ENCODE results near the gene TBC1D23.
A peak's percentile ranks its signal among the peaks of the same experiment; 100 is the strongest.
"Not testable (repeated sequence)": the region's sequence is repeated elsewhere in the genome, so short reads cannot be mapped to it uniquely, and the experiment has no call there.

TBC1D23 gene

DNA sequence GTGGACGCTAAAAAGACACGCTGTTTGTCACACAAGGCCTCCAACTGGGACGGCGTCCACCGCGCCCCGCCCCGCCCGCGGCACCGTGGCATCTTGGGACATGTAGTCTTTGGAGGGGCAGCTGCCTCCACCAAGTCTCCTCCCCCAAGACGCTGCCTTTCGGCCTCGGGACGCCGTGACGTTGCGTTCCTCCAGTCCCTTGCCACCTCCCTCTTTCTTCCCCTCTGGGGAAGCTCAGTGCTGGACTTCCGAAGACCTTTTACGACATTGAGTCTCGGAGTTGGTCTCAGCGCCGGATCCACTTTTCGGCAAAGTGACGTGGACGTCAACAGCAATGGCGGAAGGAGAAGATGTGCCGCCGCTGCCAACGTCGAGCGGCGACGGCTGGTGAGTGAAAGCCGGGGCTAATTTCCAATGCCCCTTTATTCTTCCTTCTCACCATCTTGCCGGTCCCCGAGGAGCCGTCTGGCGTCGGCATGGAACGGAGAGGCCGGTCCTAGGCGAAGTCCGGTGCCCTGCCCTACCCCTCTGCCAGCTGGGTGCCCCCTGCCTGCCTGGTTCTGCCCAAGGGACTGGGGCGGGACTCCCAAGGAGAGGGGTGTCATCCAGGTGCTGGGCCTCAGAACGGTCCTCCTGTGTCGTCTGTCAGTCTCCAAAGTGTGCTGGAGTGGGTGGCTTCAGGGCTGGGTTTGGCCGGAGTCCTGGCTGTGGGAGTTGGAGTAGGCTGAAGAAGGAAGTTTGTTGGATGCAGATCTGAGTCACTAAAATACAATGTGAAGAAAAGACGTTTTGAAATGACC, at the start of gene TBC1D23:
TBC1D23 (plus strand) TSS at position 308 of the 800 bp plus-strand sequence; CDS start at position 335, 27 bp downstream.
- peak; percentile 100 for DNase-seq

DNA sequence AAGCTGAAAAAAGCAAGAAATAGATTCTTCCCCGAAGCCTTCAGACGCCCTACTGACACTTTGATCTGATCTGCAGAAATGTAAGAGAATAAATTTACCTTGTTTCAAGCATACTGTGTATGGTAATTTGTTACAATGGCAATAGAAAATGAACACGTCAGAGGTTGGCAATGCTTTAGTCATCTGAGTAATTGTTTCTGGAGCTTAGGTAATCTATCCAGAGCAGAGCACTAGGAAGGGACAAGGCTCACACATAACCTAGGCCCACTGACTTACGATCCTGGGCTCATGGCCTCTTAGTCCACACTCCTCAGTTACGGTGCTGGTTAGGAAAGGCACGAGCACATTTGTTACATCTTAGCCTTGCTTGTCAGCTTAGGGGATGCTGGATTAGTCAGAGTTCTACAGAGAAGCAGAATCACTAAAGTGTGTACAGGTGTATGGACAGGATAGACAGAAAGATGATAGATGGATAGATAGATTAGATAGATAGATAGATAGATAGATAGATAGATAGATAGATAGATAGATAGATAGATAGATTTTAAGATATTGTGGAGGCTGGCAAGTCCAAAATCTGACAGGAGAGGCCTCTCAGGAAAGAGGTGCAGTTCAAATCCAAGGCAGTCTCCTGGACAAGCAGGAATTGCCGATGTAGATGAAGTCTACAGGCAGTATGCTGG, 46.8 kb upstream of the TBC1D23 start:
- no peak for DNase-seq

GRCh38 chr3:100214574-100214964, 46.2 kb upstream of the TBC1D23 start:
- DNase-seq, result no peak

GRCh38 chr3:100216713-100217112, 44.1 kb upstream of the TBC1D23 start:
- DNase-seq, result no peak

GRCh38 chr3:100221159-100221558, 39.6 kb upstream of the TBC1D23 start:
- no peak for DNase-seq

DNA sequence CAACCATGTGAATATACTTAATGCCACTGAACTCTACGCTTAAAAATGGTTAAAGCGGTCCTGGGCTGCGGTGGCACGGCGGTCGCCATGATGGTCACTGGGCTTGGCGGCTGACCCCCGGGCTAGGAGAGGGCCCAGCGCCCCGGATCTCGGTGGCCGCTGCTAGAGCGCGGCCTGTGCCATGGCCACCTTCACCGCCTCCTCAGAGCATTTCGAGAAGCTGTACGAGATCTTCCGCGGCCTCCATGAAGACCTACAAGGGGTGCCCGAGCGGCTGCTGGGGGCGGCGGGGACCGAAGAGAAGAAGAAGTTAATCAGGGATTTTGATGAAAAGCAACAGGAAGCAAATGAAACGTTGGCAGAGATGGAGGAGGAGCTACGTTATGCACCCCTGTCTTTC, 35.6 kb upstream of the TBC1D23 start:
- DNase-seq, result no peak

DNA sequence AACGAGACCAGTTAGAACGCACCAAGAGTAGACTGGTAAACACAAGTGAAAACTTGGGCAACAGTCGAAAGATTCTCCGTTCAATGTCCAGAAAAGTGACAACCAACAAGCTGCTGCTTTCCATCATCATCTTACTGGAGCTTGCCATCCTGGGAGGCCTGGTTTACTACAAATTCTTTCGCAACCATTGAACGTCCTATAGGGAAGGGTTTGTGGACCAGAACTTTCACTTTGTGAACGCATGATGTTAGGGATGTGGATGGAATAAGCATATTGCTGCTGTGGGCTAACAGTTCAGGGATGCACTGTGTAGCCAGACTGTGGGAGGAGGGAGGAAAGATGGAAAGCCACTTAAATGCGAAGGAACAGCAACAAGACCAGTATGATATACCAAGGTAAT, 34.9 kb upstream of the TBC1D23 start:
- no peak for DNase-seq

- DNase-seq, result peak; percentile 27
Observed at GRCh38 chr3:100226712-100227429, 33.9 kb upstream of the TBC1D23 start.

- no peak for DNase-seq
Observed at GRCh38 chr3:100227511-100227921, 33.3 kb upstream of the TBC1D23 start.

GRCh38 chr3:100228247-100228646, 32.5 kb upstream of the TBC1D23 start:
- no peak for DNase-seq

DNA sequence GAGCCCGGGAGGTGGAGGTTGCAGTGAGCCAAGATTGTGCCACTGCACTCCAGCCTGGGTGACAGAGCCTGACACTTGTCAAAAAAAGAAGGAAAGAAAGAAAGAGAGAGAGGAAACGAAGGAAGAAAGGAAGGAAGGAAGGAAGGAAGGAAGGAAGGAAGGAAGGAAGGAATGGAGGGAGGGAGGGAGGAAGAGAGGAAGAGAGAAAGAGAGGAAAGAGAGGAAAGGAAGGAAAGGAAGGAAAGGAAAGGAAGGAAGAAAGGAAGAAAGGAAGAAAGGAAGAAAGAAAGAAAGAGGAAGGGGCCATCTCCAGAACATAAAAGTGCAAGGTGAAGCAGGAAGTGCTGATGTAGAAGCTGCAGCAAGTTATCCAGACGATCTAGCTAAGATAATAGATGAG, 31.6 kb upstream of the TBC1D23 start:
- DNase-seq, result not testable (repeated sequence)

DNA sequence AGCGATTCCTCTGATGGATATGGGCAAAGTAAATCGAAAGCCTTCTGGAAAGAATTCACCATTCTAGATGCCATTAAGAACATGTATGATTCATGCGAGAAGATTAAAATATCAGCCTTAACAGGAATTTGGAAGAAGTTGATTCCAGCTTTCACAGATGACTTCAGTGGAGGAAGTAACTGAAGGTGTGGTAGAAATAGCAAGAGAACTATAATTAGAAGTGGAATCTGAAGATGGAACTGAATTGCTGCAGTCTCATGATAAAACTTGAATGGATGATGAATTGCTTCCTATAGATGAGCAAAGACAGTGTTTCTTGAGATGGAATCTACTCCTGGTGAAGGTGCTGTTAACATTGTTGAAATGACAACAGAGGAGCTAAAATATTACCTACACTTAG, 30.1 kb upstream of the TBC1D23 start:
- DNase-seq, result no peak

DNA sequence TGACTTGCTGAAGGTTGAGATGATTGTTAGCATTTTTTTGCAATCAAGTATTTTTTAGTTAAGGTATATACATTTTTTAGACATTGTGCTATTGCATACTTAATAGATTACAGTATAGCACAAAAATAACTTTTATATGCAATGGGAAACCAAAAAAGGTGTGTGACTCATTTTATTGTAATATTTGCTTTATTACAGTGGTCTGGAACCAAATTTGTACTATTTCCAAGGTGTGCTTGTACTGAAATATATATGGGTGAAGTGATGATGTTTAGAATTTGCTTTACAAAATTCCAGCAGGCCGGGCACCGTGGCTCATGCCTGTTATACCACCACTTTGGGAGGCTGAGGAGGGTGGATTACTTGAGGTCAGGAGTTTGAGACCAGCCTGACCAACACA, 29.1 kb upstream of the TBC1D23 start:
- no peak for DNase-seq

DNA sequence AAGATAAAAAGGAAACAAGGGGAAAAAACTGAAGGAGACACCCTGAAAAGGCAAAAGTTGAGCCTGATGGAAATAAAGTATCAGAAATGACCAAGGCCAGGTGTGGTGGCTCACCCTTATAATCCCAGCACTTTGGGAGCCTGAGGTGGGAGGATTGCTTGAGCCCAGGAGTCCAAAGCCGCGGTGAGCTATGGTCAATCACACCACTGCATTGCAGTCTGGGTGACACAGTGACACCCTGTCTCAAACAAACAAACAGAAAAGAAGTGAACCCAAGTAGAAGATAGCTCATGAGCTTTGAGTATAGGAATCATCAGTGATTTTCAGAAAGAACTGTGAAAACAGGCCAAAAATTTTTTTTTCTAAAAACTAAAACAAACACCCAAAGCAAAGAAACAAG, 26.4 kb upstream of the TBC1D23 start:
- no peak for DNase-seq

DNA sequence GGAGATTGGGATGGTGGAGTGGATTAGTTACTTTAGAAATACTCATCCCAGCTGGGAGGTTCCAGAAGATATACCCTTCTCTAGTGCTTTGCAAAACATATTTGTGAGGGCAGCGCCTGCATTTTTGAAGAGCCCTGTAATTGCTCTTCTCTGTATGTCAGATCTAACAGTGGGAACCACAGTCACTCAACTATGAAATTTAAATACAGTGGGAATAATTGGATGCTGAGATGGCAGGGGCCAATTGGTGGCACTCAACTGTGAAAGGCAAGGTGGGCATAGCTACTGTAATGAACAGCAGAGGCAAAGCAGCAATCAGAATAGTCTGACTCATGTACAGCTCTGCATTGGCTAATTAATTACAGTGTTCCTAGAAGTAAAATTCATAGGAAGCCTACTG, 22.2 kb upstream of the TBC1D23 start:
- no peak for DNase-seq

DNA sequence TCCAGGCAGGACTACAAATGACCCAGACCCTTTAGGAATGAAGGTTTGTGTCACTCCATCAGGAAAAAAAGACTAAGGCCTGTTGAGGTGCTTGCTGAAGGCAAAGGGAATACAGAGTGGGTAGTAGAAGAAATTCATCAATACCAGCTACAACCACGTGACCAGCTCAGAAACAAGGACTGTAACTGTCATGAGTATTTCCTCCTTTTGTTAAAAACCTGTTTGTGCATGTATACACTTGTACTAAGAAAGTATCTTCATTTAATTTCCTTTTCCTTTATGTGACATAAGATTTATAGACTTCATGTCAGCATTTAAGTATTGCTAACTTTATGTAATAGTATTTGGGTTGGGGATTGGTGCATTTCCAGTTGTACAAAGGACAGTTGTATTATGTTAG, 18.3 kb upstream of the TBC1D23 start:
- DNase-seq, result not testable (repeated sequence)

- DNase-seq, result no peak
Observed at GRCh38 chr3:100244264-100244663, 16.5 kb upstream of the TBC1D23 start.

DNA sequence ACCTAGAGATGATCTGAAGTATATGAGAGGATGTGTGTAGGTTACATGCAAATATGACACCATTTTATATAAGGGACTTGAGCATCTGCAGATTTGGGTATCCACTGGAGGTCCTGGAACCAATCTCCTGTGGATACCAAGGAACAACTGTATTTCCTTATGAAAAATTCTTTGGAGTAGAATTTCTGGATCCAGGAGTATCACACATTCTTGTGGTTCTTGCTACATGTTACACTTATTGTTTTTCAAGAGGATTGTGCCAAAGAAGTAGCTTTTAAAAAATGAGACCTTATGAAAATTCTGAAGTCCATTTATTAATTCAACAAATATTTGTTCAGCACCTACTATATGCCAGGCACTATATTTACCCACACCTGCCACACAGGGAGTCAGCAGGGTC, 15.7 kb upstream of the TBC1D23 start:
- no peak for DNase-seq

GRCh38 chr3:100245927-100246326, 14.9 kb upstream of the TBC1D23 start:
- DNase-seq, result no peak

DNA sequence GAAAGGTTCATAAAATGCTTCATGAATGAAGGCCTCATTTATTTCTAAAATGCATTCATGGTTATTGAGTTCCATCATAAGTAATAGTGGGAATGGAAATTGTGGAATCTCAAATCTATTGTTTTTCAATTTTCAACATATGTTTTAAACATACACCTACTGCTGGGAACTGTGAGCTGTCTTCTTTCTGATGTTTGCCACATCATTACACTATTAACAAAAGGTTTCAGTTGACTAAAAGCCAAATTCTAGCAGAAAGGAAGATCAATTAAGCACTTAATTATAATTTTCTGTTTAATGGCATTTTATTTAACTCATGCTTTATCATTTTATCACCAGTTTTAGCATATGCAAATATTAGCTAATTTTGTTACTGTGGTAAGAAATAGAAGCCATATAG, 13.8 kb upstream of the TBC1D23 start:
- no peak for DNase-seq

- no peak for DNase-seq
Observed at GRCh38 chr3:100252001-100252400, 8.8 kb upstream of the TBC1D23 start.

DNA sequence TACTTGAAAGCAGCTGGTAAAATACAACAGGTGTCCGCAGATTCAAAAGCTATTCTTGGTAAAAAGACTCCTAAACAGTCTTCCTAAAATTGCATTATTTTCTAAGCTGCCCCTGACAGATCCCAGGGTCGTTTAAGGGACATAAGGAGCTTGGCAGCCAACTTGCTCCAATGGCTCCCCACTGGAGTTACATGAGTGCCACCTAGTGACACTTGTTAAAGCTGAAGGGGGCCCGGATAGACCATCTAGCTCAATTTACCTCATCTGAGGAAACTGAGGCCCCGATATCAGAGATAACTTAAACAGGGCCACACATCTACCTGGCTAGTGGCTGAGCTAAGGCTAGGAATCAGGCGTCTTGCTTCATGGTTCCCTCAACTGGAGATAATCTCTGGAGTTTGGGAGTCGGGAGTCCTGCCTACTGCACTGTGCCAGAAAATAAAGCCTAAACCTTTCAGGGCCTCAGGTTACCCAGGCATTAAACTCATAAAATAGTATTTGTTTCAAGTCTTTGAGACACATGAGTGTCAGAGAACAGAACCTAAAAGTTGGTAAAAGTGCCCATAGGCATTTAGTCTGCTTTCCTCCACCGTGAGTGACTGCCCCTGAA, 6.5 kb upstream of the TBC1D23 start:
- DNase-seq, result peak; percentile 87

DNA sequence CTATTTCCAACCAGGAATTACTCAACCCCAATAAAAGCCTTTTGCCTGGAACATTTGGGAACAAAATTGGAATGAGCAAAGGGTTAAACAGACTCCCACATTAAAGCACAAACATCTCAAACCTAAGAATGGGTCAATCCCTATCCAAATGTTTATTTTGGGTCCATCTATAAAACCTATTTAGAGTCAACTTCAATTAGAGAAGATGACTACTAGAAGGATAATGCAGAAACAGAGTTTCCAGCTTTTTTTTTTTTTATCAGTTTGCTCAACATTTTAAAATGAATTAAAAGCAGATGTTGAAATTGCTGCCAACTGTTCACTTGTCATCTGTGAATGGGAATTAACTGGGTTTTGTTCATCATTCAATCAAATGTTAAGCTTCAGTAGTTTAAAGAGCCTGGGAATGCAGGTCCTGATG, 4.1 kb upstream of the TBC1D23 start:
- no peak for DNase-seq

Measured in hematopoietic multipotent progenitor cell treated with erythropoietin and hydrocortisone succinate and interleukin-3 and kit ligand, for 4 days (in vitro differentiated cells).